ENCODE results near the gene OR13A1.
"Not testable (repeated sequence)": the region's sequence is repeated elsewhere in the genome, so short reads cannot be mapped to it uniquely, and the experiment has no call there.

OR13A1 gene

GRCh38 chr10:45278860-45279498 is 36.4 kb downstream of the OR13A1 start:
- no peak for DNase-seq (ENCODE audit: low read depth, low spot score)
- CTCF ChIA-PET: no interaction called here
- POLR2A ChIA-PET: no interaction called here
- no peak overlapping the region for H3K4me3 ChIP-seq (ENCODE audit: low read depth, low read length)
- TF ChIP-seq CTCF (IDR thresholded peaks at IDR 0.05; ENCODE audit: insufficient read depth, low read length, missing control alignments): no peak

- CTCF ChIA-PET; H3K4me3 ChIP-seq (ENCODE audit: low read depth, low read length); DNase-seq (ENCODE audit: low read depth, low spot score); POLR2A ChIA-PET: not testable (repeated sequence)
Observed at GRCh38 chr10:45276146-45276545, 39.3 kb downstream of the OR13A1 start.

- no peak overlapping the region for H3K4me3 ChIP-seq (ENCODE audit: low read depth, low read length)
- CTCF ChIA-PET: no interaction called here
- POLR2A ChIA-PET: no interaction called here
- no peak for DNase-seq (ENCODE audit: low read depth, low spot score)
- no peak for TF ChIP-seq CTCF (IDR thresholded peaks at IDR 0.05; ENCODE audit: insufficient read depth, low read length, missing control alignments)
Observed at GRCh38 chr10:45274364-45274763, 41.0 kb downstream of the OR13A1 start.

- POLR2A ChIA-PET; H3K4me3 ChIP-seq (ENCODE audit: low read depth, low read length); DNase-seq (ENCODE audit: low read depth, low spot score); CTCF ChIA-PET: not testable (repeated sequence)
Observed at GRCh38 chr10:45267777-45268176, 47.6 kb downstream of the OR13A1 start.

GRCh38 chr10:45265996-45266395 is 49.4 kb downstream of the OR13A1 start:
- ChIA-PET CTCF (no interaction called here), POLR2A (no interaction called here)
- no peak overlapping the region for H3K4me3 ChIP-seq (ENCODE audit: low read depth, low read length)
- no peak for TF ChIP-seq CTCF (IDR thresholded peaks at IDR 0.05; ENCODE audit: insufficient read depth, low read length, missing control alignments)
- DNase-seq (ENCODE audit: low read depth, low spot score): no peak

GRCh38 chr10:45261946-45262345 is 53.5 kb downstream of the OR13A1 start:
- TF ChIP-seq CTCF (IDR thresholded peaks at IDR 0.05; ENCODE audit: insufficient read depth, low read length, missing control alignments): no peak
- no peak overlapping the region for H3K4me3 ChIP-seq (ENCODE audit: low read depth, low read length)
- ChIA-PET POLR2A (no interaction called here), CTCF (interaction anchor here (1.5 kb wide), 1 partner anchor 12 kb away, joined by 6 read pairs; no protein-coding TSS in a partner anchor)
- no peak for DNase-seq (ENCODE audit: low read depth, low spot score)

GRCh38 chr10:45261243-45261775 is 54.1 kb downstream of the OR13A1 start:
- H3K4me3 ChIP-seq (ENCODE audit: low read depth, low read length): no peak overlapping the region
- POLR2A ChIA-PET: no interaction called here
- CTCF ChIA-PET: no interaction called here
- DNase-seq (ENCODE audit: low read depth, low spot score): no peak
- TF ChIP-seq CTCF (IDR thresholded peaks at IDR 0.05; ENCODE audit: insufficient read depth, low read length, missing control alignments): no peak

- CTCF ChIA-PET; POLR2A ChIA-PET; H3K4me3 ChIP-seq (ENCODE audit: low read depth, low read length); DNase-seq (ENCODE audit: low read depth, low spot score): not testable (repeated sequence)
Observed at GRCh38 chr10:45260635-45261034, 54.8 kb downstream of the OR13A1 start.

GRCh38 chr10:45259786-45260495 is 55.5 kb downstream of the OR13A1 start:
- H3K4me3 ChIP-seq (ENCODE audit: low read depth, low read length); POLR2A ChIA-PET; CTCF ChIA-PET; DNase-seq (ENCODE audit: low read depth, low spot score): not testable (repeated sequence)

Measured in AG04449 (cell line).